HG02610 (cell line): ENCODE measurements around the gene EIF4G1.

Source experiments
- ATAC-seq: cut with Tn5 transposase; IDR thresholded peaks from one replicate; pipeline ENCODE4 v1.9.1; 2021; ENCODE audit warnings: mild to moderate bottlenecking, moderate library complexity; ENCODE audit not compliant: unreplicated experiment

EIF4G1 gene

DNA sequence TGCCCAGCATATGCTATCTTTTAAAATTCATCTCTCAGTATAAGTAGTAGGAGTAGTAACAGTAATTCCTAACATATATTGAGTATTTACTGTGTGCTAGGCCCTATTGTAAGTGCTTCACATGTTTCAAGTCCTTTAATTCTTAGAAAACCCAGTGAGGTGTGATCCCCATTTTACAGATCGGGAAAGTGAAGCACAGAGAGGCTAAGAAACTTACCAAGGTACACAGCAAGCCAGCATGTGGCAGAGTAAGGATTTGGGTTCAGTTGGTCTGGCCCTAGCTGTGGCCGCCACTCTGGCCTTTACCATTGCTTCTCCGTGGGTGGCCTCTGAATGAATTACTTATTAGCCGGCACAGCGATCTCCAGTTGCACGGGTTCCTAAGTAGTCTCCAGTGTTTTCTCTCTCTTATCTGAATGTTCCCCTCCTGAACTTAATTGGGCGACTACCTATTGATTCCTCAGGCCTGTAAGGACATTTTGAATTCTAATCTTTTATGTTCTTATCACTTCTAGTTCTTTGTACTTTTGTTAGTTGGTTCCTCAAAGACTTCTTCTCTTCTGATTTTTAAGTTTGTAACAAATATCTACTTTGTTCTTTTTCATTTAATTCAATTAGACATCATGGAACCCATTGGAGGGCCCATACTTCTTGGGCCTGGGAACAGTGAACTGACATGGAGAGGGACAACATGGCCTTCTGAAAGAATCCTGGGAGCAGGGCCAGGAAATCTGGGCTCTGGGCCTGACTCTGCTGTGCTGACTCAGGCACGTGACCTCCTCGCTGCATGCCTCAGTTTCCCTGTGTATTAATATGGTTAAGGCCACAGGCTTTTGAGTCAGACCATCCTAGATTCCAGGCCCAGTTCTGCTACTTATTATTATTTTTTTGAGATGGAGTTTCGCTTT lies 35.4 kb downstream of the EIF4G1 start:
- ATAC-seq, result no peak

- ATAC-seq, result no peak
Observed at GRCh38 chr3:184350618-184351017, 36.2 kb downstream of the EIF4G1 start.

- ATAC-seq, result no peak
Observed at GRCh38 chr3:184351511-184352148, 37.2 kb downstream of the EIF4G1 start.

DNA sequence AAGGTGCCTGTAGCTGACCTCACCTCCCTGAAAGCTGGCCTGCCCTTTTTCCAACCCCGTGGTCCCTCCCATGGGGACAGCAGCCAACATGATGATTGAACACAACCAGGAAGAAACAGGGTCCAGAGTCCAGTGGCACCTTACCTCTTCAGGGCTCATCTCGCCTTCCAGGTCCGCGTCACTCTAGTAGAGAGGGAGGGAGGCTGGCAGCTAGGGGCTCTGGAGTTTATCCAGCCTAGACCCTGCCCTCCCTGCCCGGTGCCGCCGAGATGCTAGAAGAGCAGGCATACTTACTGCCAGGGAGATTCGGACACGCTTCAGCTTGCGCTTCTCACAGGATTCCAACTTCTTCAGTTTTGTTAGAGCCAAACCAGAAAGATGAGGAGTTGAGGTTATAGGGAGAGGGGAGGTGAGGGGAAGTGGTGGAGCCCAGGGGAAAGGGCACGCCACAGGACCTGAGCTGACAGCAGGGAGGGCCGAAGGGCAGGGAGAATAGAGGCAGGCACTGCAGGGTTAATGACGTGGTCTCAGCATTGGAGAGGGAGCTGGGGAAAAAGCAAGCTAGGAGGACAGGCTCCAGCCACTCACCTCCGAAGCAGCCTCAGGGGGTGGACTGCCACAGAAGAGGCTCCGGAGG lies 37.9 kb downstream of the EIF4G1 start:
- ATAC-seq, result no peak

DNA sequence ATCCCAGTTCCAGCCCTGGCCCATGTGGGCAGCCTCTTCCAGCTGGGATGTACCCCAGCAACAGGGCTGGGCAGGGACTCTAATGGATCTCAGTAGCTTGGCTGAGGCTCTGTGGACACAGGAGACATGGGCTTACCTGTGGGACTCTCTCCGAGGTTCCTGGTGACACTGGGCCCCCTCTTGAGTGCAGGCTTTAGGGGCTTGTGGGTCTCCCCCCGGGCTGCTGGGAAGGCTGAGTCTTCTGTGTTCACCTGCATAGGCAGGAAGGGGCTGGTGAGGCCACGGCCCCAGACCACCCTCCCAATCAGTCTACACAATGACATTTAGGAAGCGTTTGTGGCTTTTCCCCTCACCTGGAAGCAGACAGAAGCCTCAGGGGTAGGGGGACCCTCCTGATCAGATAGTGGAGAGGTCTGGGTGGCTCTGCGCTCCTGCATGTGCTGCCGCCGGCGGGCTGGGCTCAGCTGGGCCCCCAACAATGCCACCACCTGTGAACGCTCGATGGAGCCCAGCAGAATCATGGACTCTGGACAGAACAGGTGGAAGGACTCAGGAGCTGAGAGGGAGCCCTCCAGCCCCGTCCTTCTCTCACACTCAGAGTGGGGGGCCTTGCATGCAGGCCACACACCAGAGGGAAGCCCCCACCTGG lies 38.6 kb downstream of the EIF4G1 start:
- no peak for ATAC-seq

GRCh38 chr3:184353546-184353941 lies 39.1 kb downstream of the EIF4G1 start:
- no peak for ATAC-seq

DNA sequence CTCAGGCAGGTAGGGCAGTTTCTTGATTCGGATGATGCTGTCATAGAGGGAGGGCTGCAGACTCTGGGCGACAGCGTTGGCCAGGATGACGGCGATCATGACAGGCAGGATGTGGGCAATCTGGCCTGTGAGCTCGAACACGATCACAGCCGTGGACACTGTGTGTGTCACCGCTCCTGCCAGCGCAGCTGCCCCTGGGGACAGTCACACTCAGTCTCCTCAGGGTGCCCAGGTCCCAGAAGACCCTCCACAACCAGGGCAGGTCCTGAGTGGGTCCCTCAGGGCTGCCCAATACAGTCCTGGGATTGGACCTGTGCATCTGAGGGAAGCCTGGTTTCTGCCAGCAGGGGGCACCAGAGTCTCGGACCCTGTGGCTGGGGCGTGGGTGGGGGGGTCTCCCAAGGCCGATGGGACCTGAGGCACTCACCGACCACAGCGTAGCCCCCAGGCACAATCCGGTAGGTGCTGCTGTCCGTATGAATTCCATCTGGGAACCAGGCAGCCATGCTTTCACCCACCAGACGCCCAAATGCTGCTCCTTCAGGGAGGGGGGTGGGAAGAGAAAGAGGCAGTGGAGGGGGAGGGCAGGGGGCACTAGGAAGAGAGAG lies 39.8 kb downstream of the EIF4G1 start:
- ATAC-seq, result no peak

DNA sequence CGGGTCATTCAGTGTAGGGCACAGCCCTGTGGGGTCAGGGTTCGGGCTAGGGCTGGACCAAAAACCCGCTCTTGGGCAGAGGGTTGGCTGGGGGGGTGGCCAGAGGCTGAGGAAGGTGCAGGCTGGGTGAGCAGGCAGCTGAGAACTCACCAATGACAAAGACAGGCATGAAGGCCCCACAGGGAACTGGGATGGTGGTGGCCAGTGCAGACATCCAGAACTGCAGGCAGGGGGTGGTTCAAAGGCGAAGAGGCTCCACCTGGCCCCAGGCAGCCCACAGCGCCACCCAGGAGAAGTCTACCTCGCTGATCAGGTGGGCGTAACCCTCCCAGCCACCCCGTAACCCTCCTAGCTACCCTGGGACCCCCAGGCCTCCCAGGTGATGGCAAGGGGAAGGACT lies 40.3 kb downstream of the EIF4G1 start:
- no peak for ATAC-seq

DNA sequence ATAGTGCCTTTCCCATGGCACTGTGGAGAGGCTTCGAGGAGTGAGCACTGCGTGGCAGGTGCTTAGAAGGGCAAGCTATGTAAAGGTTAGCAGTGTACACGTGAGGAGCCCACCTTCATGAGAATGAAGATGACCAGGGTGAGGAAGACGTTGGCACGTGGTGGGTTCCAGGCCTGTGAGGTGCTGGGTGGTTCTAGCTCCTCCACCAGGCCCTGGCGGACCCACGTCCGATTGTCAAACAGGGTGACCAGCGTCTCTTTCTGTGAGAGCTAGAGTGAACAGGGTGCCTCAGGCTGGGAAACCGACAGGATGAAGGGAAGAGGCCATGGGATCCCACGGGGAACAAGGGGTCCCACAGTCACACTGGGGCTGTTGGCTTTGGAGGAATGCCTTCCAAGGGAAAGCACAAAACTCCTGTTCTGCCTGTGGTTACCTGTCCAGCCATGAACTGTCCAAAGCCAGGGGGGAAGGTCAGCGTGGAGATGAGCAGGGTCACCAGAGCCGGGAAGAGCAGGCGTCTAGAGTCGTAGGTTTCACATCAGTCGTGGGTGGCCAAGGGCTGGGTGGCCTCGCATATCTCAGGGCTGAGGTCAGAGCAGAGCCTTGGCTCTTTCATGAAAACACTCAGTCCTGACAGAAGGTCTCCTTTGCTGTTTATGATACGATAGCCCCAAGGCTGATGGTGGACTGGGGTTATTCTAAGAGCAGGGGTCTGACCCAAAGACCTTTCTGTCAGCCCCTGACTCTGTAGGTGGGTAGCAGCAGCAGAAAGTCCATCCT lies 41.0 kb downstream of the EIF4G1 start:
- no peak for ATAC-seq

GRCh38 chr3:184357248-184358123 lies 43.1 kb downstream of the EIF4G1 start:
- ATAC-seq, result no peak

DNA sequence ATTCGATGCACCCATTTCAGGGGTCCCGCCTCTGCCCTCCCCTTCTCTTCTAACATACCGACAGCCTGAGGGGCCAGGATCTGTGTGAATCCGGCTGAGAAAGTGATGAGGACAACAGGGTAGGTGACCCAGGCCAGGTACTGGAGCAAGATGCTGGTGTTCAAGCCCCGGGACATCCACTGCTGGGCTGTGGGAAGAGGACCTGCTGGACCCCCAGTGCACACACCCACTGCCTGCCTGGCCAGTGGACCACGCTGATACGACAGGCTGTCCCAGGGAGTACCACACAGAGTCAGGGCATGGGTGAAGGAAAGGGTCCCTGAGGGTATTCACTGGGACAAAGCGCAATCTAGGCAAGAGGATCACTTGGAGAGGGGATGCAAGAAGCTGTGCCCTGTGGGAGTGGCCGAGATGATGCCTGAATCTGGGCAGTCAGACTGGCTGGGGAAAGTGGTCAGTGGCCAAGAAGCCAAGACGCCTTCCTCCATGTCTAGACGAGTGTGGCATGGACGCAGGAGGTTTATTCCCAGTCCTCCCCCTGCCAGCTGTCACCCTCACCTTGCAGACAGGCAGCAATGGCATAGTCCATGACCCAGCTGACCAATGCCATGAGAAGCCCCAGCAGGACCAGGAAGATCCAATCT lies 43.8 kb downstream of the EIF4G1 start:
- ATAC-seq, result no peak

GRCh38 chr3:184358921-184359350 lies 44.5 kb downstream of the EIF4G1 start:
- ATAC-seq, result no peak

- no peak for ATAC-seq
Observed at GRCh38 chr3:184359610-184360009, 45.2 kb downstream of the EIF4G1 start.

DNA sequence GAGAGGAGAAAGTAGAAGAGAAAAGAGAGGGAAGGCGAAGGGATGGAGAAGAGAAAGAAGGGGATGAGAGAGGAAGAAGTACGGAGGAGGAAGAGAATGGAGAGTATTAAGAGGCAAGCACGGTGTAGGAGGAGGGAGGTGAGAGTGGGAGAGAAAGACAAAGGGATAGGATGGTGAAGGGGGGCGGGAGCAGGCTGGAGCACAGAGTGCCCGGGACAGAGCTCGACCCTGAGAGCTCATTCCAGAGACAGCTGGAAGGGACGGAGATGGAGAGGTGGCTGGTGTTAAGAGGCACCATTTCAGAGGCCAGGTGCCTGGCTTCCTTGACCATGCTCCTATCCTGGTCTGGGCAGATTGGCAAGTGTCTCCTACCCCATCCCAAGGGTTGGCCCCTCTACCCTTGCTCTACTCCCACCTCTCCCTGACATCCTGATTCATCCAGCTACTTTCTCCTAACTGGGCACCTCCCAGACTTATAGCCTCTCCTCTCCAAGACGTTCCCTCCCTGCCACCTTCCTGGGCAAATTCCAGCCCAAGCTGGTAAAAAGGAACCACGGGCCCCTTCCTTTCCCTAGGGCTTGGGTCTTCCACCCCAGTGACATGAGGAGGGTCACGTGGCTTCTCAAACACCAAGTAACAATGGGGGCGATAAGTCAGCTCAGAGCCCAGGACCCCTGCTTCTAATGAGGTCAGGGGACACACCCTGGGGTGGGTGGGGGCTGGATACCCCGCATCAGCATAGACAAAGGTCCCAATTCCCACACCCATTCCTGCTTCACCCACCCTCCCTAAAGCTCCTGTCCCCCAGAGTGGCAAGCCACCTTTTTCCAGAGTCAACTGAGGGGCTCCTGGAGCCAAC lies 45.9 kb downstream of the EIF4G1 start:
- ATAC-seq, result no peak

GRCh38 chr3:184360929-184361531 lies 46.6 kb downstream of the EIF4G1 start:
- peak; percentile 0 for ATAC-seq

DNA sequence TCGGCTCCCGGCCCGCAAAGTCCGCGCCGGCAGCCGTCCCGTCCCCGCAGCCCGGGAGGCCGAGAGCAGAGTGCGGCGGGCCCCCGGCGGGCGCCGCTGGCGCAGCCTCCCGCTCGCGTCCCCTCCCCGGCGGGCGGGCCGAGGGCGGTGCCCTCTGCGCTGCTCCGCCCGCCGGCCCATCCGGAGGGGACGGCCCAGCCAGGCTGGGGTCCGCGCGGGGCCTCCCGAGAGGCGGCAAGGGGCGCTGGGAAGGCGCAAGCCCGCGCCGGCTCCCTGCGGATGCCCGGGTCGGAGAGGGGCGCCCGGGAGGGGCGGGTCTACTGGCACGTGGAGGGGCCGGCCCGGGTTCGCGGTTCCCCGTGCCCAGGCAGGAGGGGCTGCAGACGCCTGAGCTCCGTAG lies 47.1 kb downstream of the EIF4G1 start, which contains the start of the genes CLCN2 and POLR2H:
CLCN2 (minus strand) TSS at position 74 of the 400 bp plus-strand sequence. CDS start 126 bp downstream, outside the sequence.
POLR2H (plus strand) TSS at position 179 of the 400 bp plus-strand sequence. CDS start 1,783 bp downstream, outside the sequence.
- ATAC-seq, result peak; percentile 47
